Measurements from ENCODE around the gene TYK2. TPM values are rescaled to one million over a fixed set of nuclear protein-coding genes. Genes with fewer than 3 reads are reported as not detected.
"Not testable (repeated sequence)": the region's sequence is repeated elsewhere in the genome, so short reads cannot be mapped to it uniquely, and the experiment has no call there.

Gene TYK2
- total and polyA plus RNA-seq, 2 experiments from 2014 or later = 63.6 to 94.3 TPM

GRCh38 chr19:10339380-10339960, 40.9 kb downstream of the TYK2 start, which contains the start of gene ICAM3:
TSS of gene ICAM3 (minus strand) at chr19:10339624. CDS start at chr19:10339614, 10 bp downstream.
- Histone ChIP-seq H2AFZ (no peak within 1 kb of the TSS), H3K4me3 (no peak within 1 kb of the TSS), H3K9me2 (replicated peaks; ENCODE audit: insufficient read depth) (no peaks in the 10 kb centered on the region), H3K4me1 (ENCODE audit: insufficient read depth) (no peaks in the 10 kb centered on the region), H3K4me2 (no peak within 1 kb of the TSS), H3K36me3 (replicated peaks; ENCODE audit: insufficient read depth, low read depth) (no peaks in the 10 kb centered on the region), H3K27ac (no peak within 1 kb of the TSS), H4K20me1 (ENCODE audit: insufficient read depth, poor library complexity, severe bottlenecking) (no peaks in the 10 kb centered on the region), H3K27me3 (no peaks in the 10 kb centered on the region), H3K9me3 (ENCODE audit: low read depth) (no peaks in the 10 kb centered on the region), H3K79me2 (no peaks in the 10 kb centered on the region)
- no peak for DNase-seq (ENCODE audit: low spot score)
- WGBS (ENCODE audit: low lambda C conversion rate, missing lambda C conversion rate) = 65% methylated on average over 14 of the region's 14 CpGs
- no peak for TF ChIP-seq EZH2 (IDR thresholded peaks at IDR 0.05; ENCODE audit: borderline replicate concordance)
- no peak for TF ChIP-seq EZH2phosphoT487 (IDR thresholded peaks at IDR 0.05; ENCODE audit: low read depth, severe bottlenecking, unreplicated experiment)
- TF ChIP-seq, protein P1, sequence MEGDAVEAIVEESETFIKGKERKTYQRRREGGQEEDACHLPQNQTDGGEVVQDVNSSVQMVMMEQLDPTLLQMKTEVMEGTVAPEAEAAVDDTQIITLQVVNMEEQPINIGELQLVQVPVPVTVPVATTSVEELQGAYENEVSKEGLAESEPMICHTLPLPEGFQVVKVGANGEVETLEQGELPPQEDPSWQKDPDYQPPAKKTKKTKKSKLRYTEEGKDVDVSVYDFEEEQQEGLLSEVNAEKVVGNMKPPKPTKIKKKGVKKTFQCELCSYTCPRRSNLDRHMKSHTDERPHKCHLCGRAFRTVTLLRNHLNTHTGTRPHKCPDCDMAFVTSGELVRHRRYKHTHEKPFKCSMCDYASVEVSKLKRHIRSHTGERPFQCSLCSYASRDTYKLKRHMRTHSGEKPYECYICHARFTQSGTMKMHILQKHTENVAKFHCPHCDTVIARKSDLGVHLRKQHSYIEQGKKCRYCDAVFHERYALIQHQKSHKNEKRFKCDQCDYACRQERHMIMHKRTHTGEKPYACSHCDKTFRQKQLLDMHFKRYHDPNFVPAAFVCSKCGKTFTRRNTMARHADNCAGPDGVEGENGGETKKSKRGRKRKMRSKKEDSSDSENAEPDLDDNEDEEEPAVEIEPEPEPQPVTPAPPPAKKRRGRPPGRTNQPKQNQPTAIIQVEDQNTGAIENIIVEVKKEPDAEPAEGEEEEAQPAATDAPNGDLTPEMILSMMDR (IDR thresholded peaks at IDR 0.05; ENCODE audit: poor library complexity) = no peak

- no peak for TF ChIP-seq EZH2phosphoT487 (IDR thresholded peaks at IDR 0.05; ENCODE audit: low read depth, severe bottlenecking, unreplicated experiment)
- TF ChIP-seq, protein P1 (IDR thresholded peaks at IDR 0.05; ENCODE audit: poor library complexity) = no peak
- TF ChIP-seq EZH2 (IDR thresholded peaks at IDR 0.05; ENCODE audit: borderline replicate concordance) = no peak
- Histone ChIP-seq H2AFZ (no peak overlapping the region), H3K79me2 (no peaks in the 10 kb centered on the region), H3K4me1 (ENCODE audit: insufficient read depth) (no peaks in the 10 kb centered on the region), H3K27ac (no peak overlapping the region), H3K9me3 (ENCODE audit: low read depth) (no peaks in the 10 kb centered on the region), H3K36me3 (replicated peaks; ENCODE audit: insufficient read depth, low read depth) (no peaks in the 10 kb centered on the region), H4K20me1 (ENCODE audit: insufficient read depth, poor library complexity, severe bottlenecking) (no peaks in the 10 kb centered on the region), H3K27me3 (no peaks in the 10 kb centered on the region), H3K9me2 (replicated peaks; ENCODE audit: insufficient read depth) (no peaks in the 10 kb centered on the region), H3K4me3 (no peak overlapping the region), H3K4me2 (no peak overlapping the region)
- WGBS (ENCODE audit: low lambda C conversion rate, missing lambda C conversion rate) = 80% methylated on average over 6 of the region's 6 CpGs
- no peak for DNase-seq (ENCODE audit: low spot score)
Measured at GRCh38 chr19:10338940-10339339, 41.4 kb downstream of the TYK2 start.

DNA sequence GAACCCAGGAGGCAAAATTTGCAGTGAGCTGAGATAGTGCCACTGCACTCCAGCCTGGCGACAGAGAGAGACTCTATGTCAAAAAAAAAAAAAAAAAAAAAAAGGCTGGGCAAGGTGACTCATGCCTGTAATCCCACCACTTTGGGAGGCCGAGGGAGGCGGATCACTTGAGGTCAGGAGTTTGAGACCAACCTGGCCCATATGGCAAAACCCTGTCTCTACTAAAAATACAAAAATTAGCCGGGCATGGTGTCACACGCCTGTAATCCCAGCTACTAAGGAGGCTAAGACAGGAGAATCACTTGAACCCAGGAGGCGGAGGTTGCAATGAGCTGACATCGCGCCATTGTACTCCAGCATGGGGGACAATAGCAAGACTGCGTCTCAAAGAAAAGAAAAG, 43.6 kb downstream of the TYK2 start:
- not testable (repeated sequence) for H2AFZ ChIP-seq; H3K9me3 ChIP-seq (ENCODE audit: low read depth); H3K4me1 ChIP-seq (ENCODE audit: insufficient read depth); H3K4me3 ChIP-seq; H3K4me2 ChIP-seq; H3K36me3 ChIP-seq (replicated peaks; ENCODE audit: insufficient read depth, low read depth); H3K9me2 ChIP-seq (replicated peaks; ENCODE audit: insufficient read depth); H3K27ac ChIP-seq; DNase-seq (ENCODE audit: low spot score); H3K27me3 ChIP-seq
- WGBS (ENCODE audit: low lambda C conversion rate, missing lambda C conversion rate) = 79% methylated on average over 9 of the region's 9 CpGs
- Histone ChIP-seq H4K20me1 (ENCODE audit: insufficient read depth, poor library complexity, severe bottlenecking) (peaks cover 12% of the 10 kb centered on the region), H3K79me2 (peaks cover 12% of the 10 kb centered on the region)

DNA sequence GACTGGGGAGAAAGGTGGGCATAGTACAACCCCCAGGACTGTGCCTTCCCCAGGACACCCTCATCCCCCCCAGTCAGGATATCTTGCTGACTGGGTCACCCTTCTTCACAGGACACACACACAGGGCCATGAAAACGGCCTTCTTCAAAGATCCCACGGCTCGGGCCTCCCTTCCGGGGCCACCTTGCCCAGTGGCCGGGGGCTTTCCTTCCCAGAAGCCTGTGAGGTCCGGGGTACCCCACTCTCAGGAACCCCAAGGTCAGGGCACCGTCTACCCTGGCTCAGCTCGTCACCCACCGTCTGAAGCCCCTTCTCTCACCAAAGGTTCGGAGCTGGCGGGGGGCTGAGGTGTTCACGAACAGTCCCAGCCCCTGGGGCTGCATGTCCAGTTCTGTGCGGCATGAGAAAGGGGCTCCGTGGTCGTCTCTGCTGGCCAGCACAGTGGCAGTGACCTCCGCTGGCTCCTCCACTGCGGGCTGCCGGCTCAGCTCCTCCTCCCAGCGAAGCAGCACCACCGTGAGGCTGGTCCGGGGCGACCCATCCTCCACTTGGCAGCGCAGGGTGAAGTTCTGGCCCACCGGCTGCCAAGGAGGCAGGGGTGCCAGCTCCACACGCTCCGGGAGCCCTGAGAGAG, 44.9 kb downstream of the TYK2 start:
- Histone ChIP-seq H4K20me1 (ENCODE audit: insufficient read depth, poor library complexity, severe bottlenecking) (peaks cover 17% of the 10 kb centered on the region), H3K4me2 (peak overlapping the region; percentile 95), H3K27me3 (no peaks in the 10 kb centered on the region), H3K4me3 (no peak overlapping the region), H3K4me1 (ENCODE audit: insufficient read depth) (peaks cover 8% of the 10 kb centered on the region), H3K27ac (no peak overlapping the region), H2AFZ (peak overlapping the region; percentile 23), H3K36me3 (replicated peaks; ENCODE audit: insufficient read depth, low read depth) (no peaks in the 10 kb centered on the region), H3K9me2 (replicated peaks; ENCODE audit: insufficient read depth) (no peaks in the 10 kb centered on the region), H3K9me3 (ENCODE audit: low read depth) (no peaks in the 10 kb centered on the region), H3K79me2 (peaks cover 22% of the 10 kb centered on the region)
- no peak for DNase-seq (ENCODE audit: low spot score)
- WGBS (ENCODE audit: low lambda C conversion rate, missing lambda C conversion rate) = 73% methylated on average over 26 of the region's 26 CpGs
- TF ChIP-seq EZH2 (IDR thresholded peaks at IDR 0.05; ENCODE audit: borderline replicate concordance) (no peak), EZH2phosphoT487 (IDR thresholded peaks at IDR 0.05; ENCODE audit: low read depth, severe bottlenecking, unreplicated experiment) (no peak)
- TF ChIP-seq, protein P1 (IDR thresholded peaks at IDR 0.05; ENCODE audit: poor library complexity) = no peak

All from hepatocyte (in vitro differentiated cells).